H1 (cell line): ENCODE results near the gene GUCY1A2. TPM values are rescaled to one million over a fixed set of nuclear protein-coding genes. Genes with fewer than 3 reads are reported as not detected.

Experiments
- CTCF ChIA-PET: fragments of 300-600 bp; sonication (Branson Sonifier 250); formaldehyde crosslinking; loops from one replicate; lab custom pipeline; 2021; ENCODE audit not compliant: partially characterized antibody; lab: Charles Lee
- POLR2A ChIA-PET: fragments of 300-600 bp; sonication (Branson Sonifier 250); formaldehyde crosslinking; loops from one replicate; lab custom pipeline; 2021; ENCODE audit warnings: inconsistent platforms; ENCODE audit not compliant: partially characterized antibody; lab: Charles Lee
- DNase-seq, 2 experiments: peaks; one replicate each; pipeline versions ENCODE4 v3.0.0 to v3.0.0-alpha.2; 2010 to 2022; ENCODE audit warnings: low spot score in 2 of 2, low read depth in 1 of 2, mixed read lengths in 1 of 2
- FAIRE-seq: peaks from 2 replicates; lab custom pipeline; 2011; peaks lifted over from hg19 to GRCh38; lab: Jason Lieb, UNC
- H2AFZ ChIP-seq: 2 replicates; pipeline ENCODE4 v1.8.1; 2012; ENCODE audit warnings: low read length, inconsistent platforms
- H2AK5ac ChIP-seq: 2 replicates; pipeline ENCODE4 v1.6.1; 2013; ENCODE audit warnings: low read depth, low read length
- H2BK120ac ChIP-seq: replicated peaks from 2 replicates; pipeline ENCODE3; 2013; ENCODE audit warnings: low read depth, low read length, inconsistent platforms
- H2BK12ac ChIP-seq: 2 replicates; pipeline ENCODE4 v1.6.1; 2013; ENCODE audit warnings: low read depth, low read length
- H2BK15ac ChIP-seq: 2 replicates; pipeline ENCODE4 v1.6.1; 2013; ENCODE audit warnings: low read length
- H2BK20ac ChIP-seq: 2 replicates; pipeline ENCODE4 v1.6.1; 2013; ENCODE audit warnings: low read length
- H2BK5ac ChIP-seq: 2 replicates; pipeline ENCODE4 v1.6.1; 2013; ENCODE audit warnings: low read depth, low read length
- H3K14ac ChIP-seq: 2 replicates; pipeline ENCODE4 v1.6.1; 2013; ENCODE audit warnings: inconsistent platforms; ENCODE audit not compliant: insufficient read length
- H3K18ac ChIP-seq: 2 replicates; pipeline ENCODE4 v1.6.1; 2013; ENCODE audit warnings: low read length; ENCODE audit errors: extremely low read depth
- H3K23ac ChIP-seq: 2 replicates; pipeline ENCODE4 v1.6.1; 2013; ENCODE audit warnings: inconsistent platforms; ENCODE audit not compliant: insufficient read length
- H3K23me2 ChIP-seq: 2 replicates; pipeline ENCODE4 v1.6.1; 2013; ENCODE audit warnings: low read depth, low read length
- H3K27ac ChIP-seq: 2 replicates; pipeline ENCODE4 v1.6.1; 2011; ENCODE audit warnings: low read depth, low read length, inconsistent platforms
- H3K27me3 ChIP-seq, 4 experiments: replicated peaks in 1 of 4; 1 replicate in 1 of 4; 2 replicates in 3 of 4; pipeline versions ENCODE4 v1.6.1 to v1.8.1; 2011 to 2013; ENCODE audit warnings: low read length in 3 of 4, mild to moderate bottlenecking in 3 of 4, inconsistent platforms in 2 of 4, mixed read lengths in 2 of 4, moderate library complexity in 1 of 4; ENCODE audit not compliant: control insufficient read depth in 3 of 4, insufficient read depth in 3 of 4; ENCODE audit errors: extremely low read depth in 1 of 4
- H3K36me3 ChIP-seq, 4 experiments: 2 replicates each; pipeline versions ENCODE4 v1.6.1 to v1.8.1; 2011 to 2013; ENCODE audit warnings: mild to moderate bottlenecking in 4 of 4, low read length in 3 of 4, moderate library complexity in 2 of 4, control low read depth in 1 of 4, inconsistent platforms in 1 of 4; ENCODE audit not compliant: insufficient read depth in 4 of 4, control insufficient read depth in 2 of 4
- H3K4ac ChIP-seq: replicated peaks from 2 replicates; pipeline ENCODE3; 2013; ENCODE audit warnings: low read length, low read depth, mixed read lengths, inconsistent platforms; ENCODE audit not compliant: insufficient read length
- H3K4me1 ChIP-seq, 4 experiments: replicated peaks in 1 of 4; 1 replicate in 1 of 4; 2 replicates in 3 of 4; pipeline versions ENCODE4 v1.6.1 to v1.8.1; 2011 to 2013; ENCODE audit warnings: low read length in 3 of 4, inconsistent platforms in 2 of 4, mixed read lengths in 1 of 4; ENCODE audit not compliant: insufficient read depth in 4 of 4, control insufficient read depth in 3 of 4
- H3K4me2 ChIP-seq, 2 experiments: 2 replicates each; pipeline versions ENCODE4 v1.6.1 to v1.8.1; 2011 to 2013; ENCODE audit warnings: low read depth in 2 of 2, low read length in 2 of 2, control low read depth in 1 of 2, inconsistent platforms in 1 of 2, mild to moderate bottlenecking in 1 of 2; ENCODE audit not compliant: insufficient read depth in 1 of 2
- H3K4me3 ChIP-seq, 4 experiments: fragments of 200-600, 300-600 bp in 1 of 4; sonication (generic), shearing (Covaris generic), sonication (Bioruptor Twin) in 1 of 4; 2 replicates each; pipeline versions ENCODE4 v1.5.1 to v1.8.1; 2011 to 2016; ENCODE audit warnings: low read length in 4 of 4, low read depth in 3 of 4, control low read depth in 2 of 4, inconsistent platforms in 2 of 4, mild to moderate bottlenecking in 2 of 4, mixed read lengths in 1 of 4, moderate library complexity in 1 of 4; ENCODE audit not compliant: insufficient read depth in 2 of 4; ENCODE audit errors: extremely low read depth in 1 of 4
- H3K56ac ChIP-seq: replicated peaks from 2 replicates; pipeline ENCODE3; 2013; ENCODE audit warnings: low read depth, mild to moderate bottlenecking, mixed read lengths, low read length, inconsistent platforms; ENCODE audit not compliant: insufficient read length
- H3K79me1 ChIP-seq: 2 replicates; pipeline ENCODE4 v1.6.1; 2013; ENCODE audit warnings: low read depth, low read length, control low read depth
- H3K79me2 ChIP-seq, 2 experiments: 2 replicates each; pipeline versions ENCODE4 v1.6.1 to v1.8.1; 2012 to 2013; ENCODE audit warnings: low read length in 2 of 2, mild to moderate bottlenecking in 2 of 2, inconsistent platforms in 1 of 2; ENCODE audit not compliant: insufficient read depth in 2 of 2, control insufficient read depth in 1 of 2
- H3K9ac ChIP-seq, 4 experiments: replicated peaks in 1 of 4; 1 replicate in 1 of 4; 2 replicates in 3 of 4; pipeline versions ENCODE4 v1.6.1 to v1.8.1; 2011 to 2013; ENCODE audit warnings: low read depth in 3 of 4, low read length in 3 of 4, control low read depth in 2 of 4, mild to moderate bottlenecking in 2 of 4, moderate library complexity in 2 of 4, inconsistent platforms in 1 of 4; ENCODE audit errors: extremely low read depth in 1 of 4
- H3K9me3 ChIP-seq, 2 experiments: 2 replicates each; pipeline versions ENCODE4 v1.6.1 to v1.8.1; 2012 to 2013; ENCODE audit warnings: mild to moderate bottlenecking in 2 of 2, moderate library complexity in 2 of 2, control low read depth in 1 of 2, inconsistent platforms in 1 of 2, low read depth in 1 of 2, low read length in 1 of 2, mixed read lengths in 1 of 2; ENCODE audit not compliant: insufficient read depth in 2 of 2
- H4K20me1 ChIP-seq, 2 experiments: replicated peaks in 1 of 2; 2 replicates each; pipeline versions ENCODE3 to v1.8.1; 2011 to 2013; ENCODE audit warnings: inconsistent platforms in 2 of 2, low read length in 2 of 2, mild to moderate bottlenecking in 1 of 2; ENCODE audit not compliant: insufficient read depth in 2 of 2, control insufficient read depth in 1 of 2
- H4K5ac ChIP-seq: 2 replicates; pipeline ENCODE4 v1.6.1; 2013; ENCODE audit warnings: low read length, low read depth, mixed read lengths, inconsistent platforms; ENCODE audit not compliant: insufficient read length
- H4K8ac ChIP-seq: 2 replicates; pipeline ENCODE4 v1.8.0; 2013; ENCODE audit warnings: mild to moderate bottlenecking, moderate library complexity, low read length, inconsistent platforms; ENCODE audit not compliant: insufficient read depth; ENCODE audit errors: extremely low read depth
- H4K91ac ChIP-seq: replicated peaks from 2 replicates; pipeline ENCODE3; 2013; ENCODE audit warnings: low read length, mixed read lengths, inconsistent platforms; ENCODE audit not compliant: insufficient read length
- ASH2L ChIP-seq: fragments of 200-600, 300-600 bp; sonication (generic); IDR thresholded peaks from one replicate; pipeline ENCODE4 v1.7.1; 2017; ENCODE audit warnings: low read length
- BCL11A ChIP-seq, 2 experiments: IDR thresholded peaks; one replicate each; pipeline ENCODE4 v1.6.1; 2011; ENCODE audit warnings: low read depth in 2 of 2, low read length in 2 of 2, mild to moderate bottlenecking in 2 of 2
- CBX8 ChIP-seq: fragments of 300-800, 300-1000 bp; sonication (generic); IDR thresholded peaks from 2 replicates; pipeline ENCODE4 v1.7.1; 2016; ENCODE audit warnings: low read depth, low read length, borderline replicate concordance
- KDM5A ChIP-seq: fragments of 200-600 bp; IDR thresholded peaks from 2 replicates; pipeline ENCODE4 v1.7.1; 2012; ENCODE audit warnings: mild to moderate bottlenecking, low read length, inconsistent platforms, mixed read lengths
- NRF1 ChIP-seq: IDR thresholded peaks from 2 replicates; pipeline ENCODE4 v1.6.1; 2011; ENCODE audit warnings: mild to moderate bottlenecking, low read depth, low read length, improper control_type of control experiment
- POU5F1 ChIP-seq: IDR thresholded peaks from 2 replicates; pipeline ENCODE4 v1.6.1; 2011; ENCODE audit warnings: low read depth, mild to moderate bottlenecking, low read length, moderate library complexity
- SAP30 ChIP-seq: fragments of 300-600 bp; sonication (generic); IDR thresholded peaks from 2 replicates; pipeline ENCODE4 v1.7.1; 2012; ENCODE audit warnings: low read length, moderate library complexity, mild to moderate bottlenecking, inconsistent platforms; ENCODE audit not compliant: insufficient read depth, insufficient replicate concordance
- YY1 ChIP-seq: IDR thresholded peaks from 2 replicates; pipeline ENCODE4 v1.6.1; 2011; ENCODE audit warnings: low read depth, mild to moderate bottlenecking, low read length
- WGBS, 2 experiments: shearing (Covaris generic) in 1 of 2; methylation state at CpG; one replicate each; pipeline versions ENCODE4 v1.1.6 to v1.1.7; 2013 to 2015; ENCODE audit warnings: low lambda C conversion rate in 2 of 2, mixed read lengths in 2 of 2, inconsistent platforms in 1 of 2, low coverage in 1 of 2, missing lambda C conversion rate in 1 of 2; ENCODE audit not compliant: insufficient replicate concordance in 2 of 2, insufficient coverage in 1 of 2, insufficient read length in 1 of 2; ENCODE audit errors: extremely low coverage in 1 of 2, missing lambda C conversion rate in 1 of 2; 5-methylcytosine and 5-hydroxymethylcytosine counted together
- polyA plus RNA-seq, 7 experiments: library from polyadenylated mRNA; depleted of rRNA in 3 of 7; stranded (reverse) in 5 of 7; unstranded in 2 of 7; fragments of >200 nt in 5 of 7; fragments of 200-250 nt in 2 of 7; gene quantifications; 1 replicate in 5 of 7; 2 replicates in 1 of 7; 4 replicates in 1 of 7; pipeline versions ENCODE4 v1.2.1 to v1.2.3, GENCODE V29; 2011 to 2013; ENCODE audit warnings: missing spikeins in 2 of 7, mixed read lengths in 2 of 7
- total RNA-seq: library from RNA; stranded (reverse); fragmentation: NEBNext Ultra II Directional; extraction: Animal tissue kit (Norgen Biotek cat#: 25700); gene quantifications from 2 replicates; pipeline ENCODE4 v1.2.1, GENCODE V29; 2021
- TF ChIP-seq, protein P1 (sequence below): IDR thresholded peaks from 2 replicates; pipeline ENCODE4 v1.6.1; 2011; ENCODE audit warnings: low read depth, mild to moderate bottlenecking, low read length; ENCODE audit not compliant: insufficient read depth

GUCY1A2 gene
- total and polyA plus RNA-seq, 2 of the 8 experiments (the other 6 are each of a cell fraction or from before 2014, with no cell fraction given) = 0.11 to 1.9 TPM

DNA sequence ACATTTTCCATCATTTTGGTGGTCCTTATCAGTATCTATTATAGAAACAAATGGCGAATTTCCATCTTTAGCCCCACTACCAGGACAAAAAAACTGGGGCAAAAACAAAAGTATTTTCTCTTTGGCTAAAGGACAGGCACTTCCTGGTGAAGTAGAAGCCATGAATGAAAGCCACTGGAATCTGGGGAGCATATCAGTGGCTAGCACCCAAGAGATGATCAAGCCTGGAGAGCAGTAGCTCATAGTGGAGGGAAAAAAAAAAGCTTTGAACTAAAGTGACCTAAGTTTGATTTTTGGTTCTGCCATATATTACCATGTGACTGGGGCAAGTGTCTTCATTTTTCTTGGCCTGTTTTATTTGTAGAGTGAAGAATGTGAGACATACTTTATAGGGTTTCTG lies 272.3 kb downstream of the GUCY1A2 start:
- ChIA-PET POLR2A (no interaction called here), CTCF (interaction anchor here (0.7 kb wide), 1 partner anchor 10 kb away, joined by 3 read pairs; no protein-coding TSS in a partner anchor)
- Histone ChIP-seq H3K36me3 (no peaks in the 10 kb centered on the region), H3K56ac (no peak overlapping the region), H4K8ac (no peak overlapping the region), H4K5ac (no peak overlapping the region), H4K91ac (no peak overlapping the region), H3K23ac (no peak overlapping the region), H3K9ac (no peak overlapping the region), H3K4me2 (no peak overlapping the region), H3K27ac (no peak overlapping the region), H3K27me3 (no peaks in the 10 kb centered on the region), H2BK120ac (no peak overlapping the region), H3K79me2 (no peaks in the 10 kb centered on the region), H2BK12ac (no peak overlapping the region), H3K4me1 (no peaks in the 10 kb centered on the region), H4K20me1 (no peaks in the 10 kb centered on the region), H3K4me3 (no peak overlapping the region), H3K4ac (no peak overlapping the region), H3K14ac (no peak overlapping the region), H2BK15ac (no peak overlapping the region), H3K23me2 (no peaks in the 10 kb centered on the region), H2AK5ac (no peak overlapping the region), H3K79me1 (no peaks in the 10 kb centered on the region), H2AFZ (no peak overlapping the region), H2BK5ac (no peak overlapping the region), H3K9me3 (no peaks in the 10 kb centered on the region), H3K18ac (no peak overlapping the region), H2BK20ac (no peak overlapping the region)
- FAIRE-seq (no peak), DNase-seq (no peak)
- no peak for TF ChIP-seq YY1
- no peak for TF ChIP-seq SAP30
- no peak for TF ChIP-seq CBX8
- TF ChIP-seq KDM5A = no peak
- TF ChIP-seq ASH2L = no peak
- TF ChIP-seq NRF1 = no peak
- no peak for TF ChIP-seq BCL11A (IDR thresholded peaks at IDR 0.05; ENCODE audit: low read depth in 2 of 2, low read length in 2 of 2)
- TF ChIP-seq POU5F1 = no peak
- TF ChIP-seq, protein P1, sequence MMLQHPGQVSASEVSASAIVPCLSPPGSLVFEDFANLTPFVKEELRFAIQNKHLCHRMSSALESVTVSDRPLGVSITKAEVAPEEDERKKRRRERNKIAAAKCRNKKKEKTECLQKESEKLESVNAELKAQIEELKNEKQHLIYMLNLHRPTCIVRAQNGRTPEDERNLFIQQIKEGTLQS = no peak
- 79% methylated on average over 1 of the region's 1 CpG; no CpG with 5 or more reads in 1 of the 2 experiments for WGBS, 2 experiments
